Right lung (tissue), 10 donors: ENCODE data around the gene FBXO28. TPM values are rescaled to one million over a fixed set of nuclear protein-coding genes. Genes with fewer than 3 reads are reported as not detected.
"Not testable (repeated sequence)": the region's sequence is repeated elsewhere in the genome, so short reads cannot be mapped to it uniquely, and the experiment has no call there.

Experiments
- DNase-seq, 2 donors: peaks; one replicate each; pipeline ENCODE4 v3.0.0-alpha.2; 2013
- long read RNA-seq, 8 donors: transcript quantifications; one replicate each; lab custom pipeline, GENCODE V29; 2026
- polyA plus RNA-seq, 5 donors: library from polyadenylated mRNA; unstranded; fragments of 120-200 nt; gene quantifications; one replicate each; pipeline versions ENCODE4 v1.2.1 to v1.2.3, GENCODE V29; 2013; ENCODE audit warnings: inconsistent platforms in 1 of 5, low replicate concordance in 1 of 5; ENCODE audit not compliant: insufficient read length in 5 of 5, insufficient read depth in 1 of 5

The FBXO28 gene
- polyA plus RNA-seq = 10 to 100 TPM; 23.1 to 33.8 (median 32.6) TPM
- long read RNA-seq, donor 1, full-length matches to known transcripts = 15 of 15 reads
- long read RNA-seq, donor 1, partial matches to known transcripts = 0 of 15 reads
- long read RNA-seq, donor 1, other reads (novel, unspliced or antisense) = 0 of 15 reads
- long read RNA-seq, donor 2, full-length matches to known transcripts = 7 of 7 reads
- long read RNA-seq, donor 2, partial matches to known transcripts = 0 of 7 reads
- long read RNA-seq, donor 2, other reads (novel, unspliced or antisense) = 0 of 7 reads
- long read RNA-seq, donor 3, full-length matches to known transcripts = 4 of 4 reads
- long read RNA-seq, donor 3, partial matches to known transcripts = 0 of 4 reads
- long read RNA-seq, donor 3, other reads (novel, unspliced or antisense) = 0 of 4 reads
- long read RNA-seq, donor 4, full-length matches to known transcripts = 6 of 6 reads
- long read RNA-seq, donor 4, partial matches to known transcripts = 0 of 6 reads
- long read RNA-seq, donor 4, other reads (novel, unspliced or antisense) = 0 of 6 reads
- long read RNA-seq, donor 5, full-length matches to known transcripts = 7 of 14 reads
- long read RNA-seq, donor 5, partial matches to known transcripts = 7 of 14 reads
- long read RNA-seq, donor 5, other reads (novel, unspliced or antisense) = 0 of 14 reads
- long read RNA-seq, donor 6, full-length matches to known transcripts = 11 of 11 reads
- long read RNA-seq, donor 6, partial matches to known transcripts = 0 of 11 reads
- long read RNA-seq, donor 6, other reads (novel, unspliced or antisense) = 0 of 11 reads
- long read RNA-seq, donor 7, full-length matches to known transcripts = 12 of 12 reads
- long read RNA-seq, donor 7, partial matches to known transcripts = 0 of 12 reads
- long read RNA-seq, donor 7, other reads (novel, unspliced or antisense) = 0 of 12 reads
- long read RNA-seq, donor 8, full-length matches to known transcripts = 6 of 6 reads
- long read RNA-seq, donor 8, partial matches to known transcripts = 0 of 6 reads
- long read RNA-seq, donor 8, other reads (novel, unspliced or antisense) = 0 of 6 reads

- DNase-seq = peak; percentile 92 to 94
These were observed at the start of gene FBXO28 for GRCh38 chr1:224113918-224114786. Gene FBXO28, plus strand, starts transcription at chr1:224114111. Its CDS starts 19 bp downstream, at chr1:224114130.

GRCh38 chr1:224064150-224064549 lies 49.8 kb upstream of the FBXO28 start:
- no peak for DNase-seq

GRCh38 chr1:224065455-224065854 lies 48.5 kb upstream of the FBXO28 start:
- no peak for DNase-seq

GRCh38 chr1:224067207-224067606 lies 46.7 kb upstream of the FBXO28 start:
- DNase-seq = no peak

- DNase-seq = no peak
These were observed 46.1 kb upstream of the FBXO28 start for GRCh38 chr1:224067621-224068457.

GRCh38 chr1:224068458-224069072 lies 45.3 kb upstream of the FBXO28 start:
- no peak for DNase-seq

GRCh38 chr1:224069138-224069537 lies 44.8 kb upstream of the FBXO28 start:
- DNase-seq = no peak

GRCh38 chr1:224070521-224070920 lies 43.4 kb upstream of the FBXO28 start:
- DNase-seq = no peak

- no peak for DNase-seq
These were observed 37.5 kb upstream of the FBXO28 start for GRCh38 chr1:224076407-224076806.

GRCh38 chr1:224079644-224080043 lies 34.3 kb upstream of the FBXO28 start:
- not testable (repeated sequence) for DNase-seq

- DNase-seq = peak in 1 of 2 donors; percentile 27
These were observed 33.7 kb upstream of the FBXO28 start for GRCh38 chr1:224080115-224080774.

- DNase-seq = no peak
These were observed 32.3 kb upstream of the FBXO28 start for GRCh38 chr1:224081604-224082003.

GRCh38 chr1:224082146-224082545 lies 31.8 kb upstream of the FBXO28 start:
- no peak for DNase-seq

- no peak for DNase-seq
These were observed 29.0 kb upstream of the FBXO28 start for GRCh38 chr1:224084867-224085266.

GRCh38 chr1:224085421-224086108 lies 28.3 kb upstream of the FBXO28 start:
- DNase-seq = no peak

- peak; percentile 54 to 66 for DNase-seq
These were observed 26.6 kb upstream of the FBXO28 start for GRCh38 chr1:224087286-224087794.

GRCh38 chr1:224089583-224089982 lies 24.3 kb upstream of the FBXO28 start:
- no peak for DNase-seq

GRCh38 chr1:224090116-224090515 lies 23.8 kb upstream of the FBXO28 start:
- DNase-seq = no peak
